IMR-90 (cell line): Measurements from ENCODE around the gene TLL1. TPM values are rescaled to one million over a fixed set of nuclear protein-coding genes. Genes with fewer than 3 reads are reported as not detected.

ENCODE experiments used
- ATAC-seq: fragments of 200-7000 bp; cut with Tn5 transposase; 2 replicates; pipeline ENCODE4 v1.9.1; 2020; ENCODE audit warnings: low read depth, mild to moderate bottlenecking, moderate library complexity
- BruUV-seq: library from RNA; stranded (reverse); fragments of 400-500 nt; replicated peaks from 2 replicates; lab custom pipeline; 2021; lab: Mats Ljungman, UMichigan
- CTCF ChIA-PET: fragments of 300-600 bp; formaldehyde crosslinking; extraction: SDS; loops from one replicate; lab custom pipeline; 2021; ENCODE audit warnings: antibody characterized with exemption; lab: Yijun Ruan, JAX
- POLR2A ChIA-PET: fragments of 300-600 bp; sonication (Branson Sonifier 250); formaldehyde crosslinking; loops from one replicate; lab custom pipeline; 2022; ENCODE audit warnings: antibody characterized with exemption; ENCODE audit not compliant: unreplicated experiment; lab: Charles Lee
- DNase-seq: peaks from one replicate; pipeline ENCODE4 v3.0.0; 2013
- H2AFZ ChIP-seq: replicated peaks from 2 replicates; pipeline ENCODE3; 2013; ENCODE audit warnings: low read length, mild to moderate bottlenecking; ENCODE audit not compliant: poor library complexity
- H2AK5ac ChIP-seq: 2 replicates; pipeline ENCODE4 v1.6.1; 2013; ENCODE audit warnings: low read depth, low read length, inconsistent platforms
- H2AK9ac ChIP-seq: replicated peaks from 2 replicates; pipeline ENCODE3; 2013; ENCODE audit warnings: mild to moderate bottlenecking, low read depth, low read length, moderate library complexity; ENCODE audit not compliant: poor library complexity
- H2BK120ac ChIP-seq: 2 replicates; pipeline ENCODE4 v1.6.1; 2013; ENCODE audit warnings: low read depth, low read length, inconsistent platforms
- H2BK15ac ChIP-seq: 3 replicates; pipeline ENCODE4 v1.6.1; 2013; ENCODE audit warnings: low read depth, low read length, inconsistent platforms
- H2BK20ac ChIP-seq: 2 replicates; pipeline ENCODE4 v1.6.1; 2013; ENCODE audit warnings: low read depth, mild to moderate bottlenecking, inconsistent platforms, low read length, moderate library complexity
- H2BK5ac ChIP-seq: 2 replicates; pipeline ENCODE4 v1.6.1; 2013; ENCODE audit warnings: mild to moderate bottlenecking, low read depth, low read length, inconsistent platforms; ENCODE audit not compliant: poor library complexity, severe bottlenecking
- H3K14ac ChIP-seq: replicated peaks from 2 replicates; pipeline ENCODE4 v1.6.1; 2013; ENCODE audit warnings: low read depth, low read length, inconsistent platforms
- H3K18ac ChIP-seq: 2 replicates; pipeline ENCODE4 v1.6.1; 2013; ENCODE audit warnings: low read depth, low read length, control low read depth
- H3K23ac ChIP-seq: 2 replicates; pipeline ENCODE4 v1.6.1; 2013; ENCODE audit warnings: low read depth, low read length, inconsistent platforms
- H3K27ac ChIP-seq: 2 replicates; pipeline ENCODE4 v1.5.1; 2013; ENCODE audit warnings: mild to moderate bottlenecking, control low read depth, low read length; ENCODE audit not compliant: insufficient read depth
- H3K27me3 ChIP-seq: 2 replicates; pipeline ENCODE4 v1.6.1; 2013; ENCODE audit warnings: low read length; ENCODE audit not compliant: control insufficient read depth, insufficient read depth
- H3K36me3 ChIP-seq: 2 replicates; pipeline ENCODE4 v1.6.1; 2013; ENCODE audit warnings: low read length, mixed read lengths; ENCODE audit not compliant: control insufficient read depth, insufficient read depth
- H3K4ac ChIP-seq: 2 replicates; pipeline ENCODE4 v1.6.1; 2013; ENCODE audit warnings: low read depth, low read length, inconsistent platforms
- H3K4me1 ChIP-seq: 2 replicates; pipeline ENCODE4 v1.6.1; 2013; ENCODE audit warnings: low read length, mixed read lengths; ENCODE audit not compliant: control insufficient read depth, insufficient read depth
- H3K4me2 ChIP-seq: 2 replicates; pipeline ENCODE4 v1.6.1; 2013; ENCODE audit warnings: low read depth, mild to moderate bottlenecking, control low read depth, low read length, moderate library complexity
- H3K4me3 ChIP-seq: 2 replicates; pipeline ENCODE4 v1.5.1; 2013; ENCODE audit warnings: low read depth, mild to moderate bottlenecking, control low read depth, low read length, moderate library complexity; ENCODE audit not compliant: insufficient read depth
- H3K56ac ChIP-seq: 2 replicates; pipeline ENCODE4 v1.6.1; 2013; ENCODE audit warnings: low read length, inconsistent platforms; ENCODE audit not compliant: insufficient read depth; ENCODE audit errors: extremely low read depth
- H3K79me1 ChIP-seq, 2 experiments: 2 replicates each; pipeline ENCODE4 v1.6.1; 2013; ENCODE audit warnings: low read length in 2 of 2, inconsistent platforms in 1 of 2, low read depth in 1 of 2
- H3K9ac ChIP-seq: 2 replicates; pipeline ENCODE4 v1.6.1; 2013; ENCODE audit warnings: low read depth, low read length, control low read depth
- H3K9me1 ChIP-seq: 2 replicates; pipeline ENCODE4 v1.6.1; 2013; ENCODE audit warnings: low read length, inconsistent platforms; ENCODE audit not compliant: insufficient read depth
- H3K9me3 ChIP-seq: 2 replicates; pipeline ENCODE4 v1.6.1; 2013; ENCODE audit warnings: low read length; ENCODE audit not compliant: control insufficient read depth, insufficient read depth
- H4K20me1 ChIP-seq: 2 replicates; pipeline ENCODE4 v1.6.1; 2013; ENCODE audit warnings: low read length, inconsistent platforms; ENCODE audit not compliant: insufficient read depth
- H4K5ac ChIP-seq: 2 replicates; pipeline ENCODE4 v1.6.1; 2013; ENCODE audit warnings: mild to moderate bottlenecking, low read depth, low read length, control low read depth
- H4K8ac ChIP-seq, 2 experiments: 2 replicates each; pipeline ENCODE4 v1.6.1; 2013; ENCODE audit warnings: low read depth in 2 of 2, low read length in 2 of 2, control low read depth in 1 of 2, inconsistent platforms in 1 of 2
- H4K91ac ChIP-seq: 2 replicates; pipeline ENCODE4 v1.6.1; 2013; ENCODE audit warnings: low read depth, low read length, inconsistent platforms; ENCODE audit not compliant: insufficient read depth
- BHLHE40 ChIP-seq: fragments of 150-350 bp; IDR thresholded peaks from 2 replicates; pipeline ENCODE4 v1.6.1; 2016; ENCODE audit warnings: mild to moderate bottlenecking, low read depth, low read length
- CEBPB ChIP-seq: IDR thresholded peaks from 2 replicates; pipeline ENCODE4 v1.6.1; 2012; ENCODE audit warnings: low read depth, low read length, improper control_type of control experiment
- CHD1 ChIP-seq: IDR thresholded peaks from 2 replicates; pipeline ENCODE4 v1.6.1; 2012; ENCODE audit warnings: low read depth, low read length, improper control_type of control experiment
- CTCF ChIP-seq: conservative IDR thresholded peaks from 2 replicates; pipeline ENCODE4 v1.5.1; 2012; ENCODE audit warnings: mild to moderate bottlenecking, low read depth, low read length, improper control_type of control experiment
- ELK1 ChIP-seq: fragments of 150-350 bp; IDR thresholded peaks from 2 replicates; pipeline ENCODE4 v1.6.1; 2016; ENCODE audit warnings: low read depth, mild to moderate bottlenecking, low read length, moderate library complexity, borderline replicate concordance
- FOS ChIP-seq: fragments of 150-350 bp; IDR thresholded peaks from 2 replicates; pipeline ENCODE4 v1.6.1; 2016; ENCODE audit warnings: low read depth, low read length
- MAFK ChIP-seq: IDR thresholded peaks from 2 replicates; pipeline ENCODE4 v1.6.1; 2012; ENCODE audit warnings: low read depth, low read length, improper control_type of control experiment
- MAZ ChIP-seq: IDR thresholded peaks from 2 replicates; pipeline ENCODE4 v1.6.1; 2012; ENCODE audit warnings: low read depth, mild to moderate bottlenecking, low read length, improper control_type of control experiment, moderate library complexity, borderline replicate concordance
- MXI1 ChIP-seq: IDR thresholded peaks from 2 replicates; pipeline ENCODE4 v1.6.1; 2012; ENCODE audit warnings: low read depth, mild to moderate bottlenecking, low read length, moderate library complexity, borderline replicate concordance
- NFE2L2 ChIP-seq: fragments of 150-350 bp; IDR thresholded peaks from 2 replicates; pipeline ENCODE4 v1.6.1; 2016; ENCODE audit warnings: low read depth, mild to moderate bottlenecking, low read length
- POLR2A ChIP-seq: IDR thresholded peaks from 2 replicates; pipeline ENCODE4 v1.6.1; 2012; ENCODE audit warnings: mild to moderate bottlenecking, low read depth, low read length
- RAD21 ChIP-seq: IDR thresholded peaks from 2 replicates; pipeline ENCODE4 v1.6.1; 2012; ENCODE audit warnings: low read length, improper control_type of control experiment
- RCOR1 ChIP-seq: IDR thresholded peaks from 2 replicates; pipeline ENCODE4 v1.6.1; 2012; ENCODE audit warnings: mild to moderate bottlenecking, low read length, improper control_type of control experiment; ENCODE audit not compliant: insufficient replicate concordance
- RFX5 ChIP-seq: IDR thresholded peaks from 2 replicates; pipeline ENCODE4 v1.8.0; 2012; ENCODE audit warnings: low read depth, mild to moderate bottlenecking, low read length, moderate library complexity
- SMC3 ChIP-seq: fragments of 150-350 bp; IDR thresholded peaks from 2 replicates; pipeline ENCODE4 v1.6.1; 2016; ENCODE audit warnings: low read depth, mild to moderate bottlenecking, antibody characterized with exemption, low read length, moderate library complexity
- USF2 ChIP-seq: fragments of 150-350 bp; IDR thresholded peaks from 2 replicates; pipeline ENCODE4 v1.6.1; 2017; ENCODE audit warnings: mild to moderate bottlenecking, antibody characterized with exemption, low read length, low read depth
- WGBS, 2 experiments: methylation state at CpG; one replicate each; pipeline versions ENCODE4 v1.1.5 to v1.1.7; 2013; ENCODE audit warnings: missing lambda C conversion rate in 2 of 2; ENCODE audit not compliant: insufficient read length in 1 of 2; ENCODE audit errors: extremely low coverage in 2 of 2; 5-methylcytosine and 5-hydroxymethylcytosine counted together
- dilution Hi-C: fragments of 300-500 bp; cut with HindIII; formaldehyde crosslinking; loops from one replicate; pipeline ENCODE4 v1.14.3; 2018; ENCODE audit warnings: low sequenced_read_pairs; ENCODE audit not compliant: unreplicated experiment
- in situ Hi-C: fragments of 300-500 bp; cut with MboI; formaldehyde crosslinking; loops from 3 replicates; pipeline ENCODE4 v1.14.3; 2019; ENCODE audit warnings: low sequenced_read_pairs, inconsistent platforms, mixed read lengths
- intact Hi-C: fragments of 100-400 bp; cut with micrococcal nuclease; formaldehyde crosslinking; loops from 2 replicates; pipeline ENCODE4 v1.10.0; 2022
- polyA plus RNA-seq, 3 experiments: library from polyadenylated mRNA; depleted of rRNA; stranded (reverse); fragments of >200 nt; gene quantifications; 2 replicates each; pipeline ENCODE4 v1.2.3, GENCODE V29; 2012; ENCODE audit warnings: low replicate concordance in 1 of 3
- total RNA-seq: library from RNA; depleted of rRNA; stranded (reverse); fragments of >200 nt; gene quantifications from 2 replicates; pipeline ENCODE4 v1.2.3, GENCODE V29; 2012

TLL1 gene
- total and polyA plus RNA-seq, 2 of the 4 experiments (the other 2 are of a cell fraction), result not detected

GRCh38 chr4:165927366-165927765 is 54.3 kb downstream of the TLL1 start:
- Histone ChIP-seq H3K4ac (no peak overlapping the region), H3K36me3 (no peaks in the 10 kb centered on the region), H4K91ac (no peak overlapping the region), H2BK5ac (no peak overlapping the region), H3K56ac (no peak overlapping the region), H3K27ac (no peak overlapping the region), H4K5ac (no peak overlapping the region), H2BK15ac (no peak overlapping the region), H2AFZ (no peak overlapping the region), H3K9me1 (no peaks in the 10 kb centered on the region), H3K27me3 (no peaks in the 10 kb centered on the region), H3K9ac (no peak overlapping the region), H3K4me3 (no peak overlapping the region), H3K79me1 (no peaks in the 10 kb centered on the region), H3K4me2 (no peak overlapping the region), H3K23ac (no peak overlapping the region), H4K8ac (no peak overlapping the region), H2AK9ac (no peak overlapping the region), H2BK20ac (no peak overlapping the region), H3K14ac (no peak overlapping the region), H3K18ac (no peak overlapping the region), H3K4me1 (no peaks in the 10 kb centered on the region), H4K20me1 (no peaks in the 10 kb centered on the region), H2AK5ac (no peak overlapping the region), H2BK120ac (no peak overlapping the region), H3K9me3 (peaks cover 8% of the 10 kb centered on the region)
- no CpG with 5 or more reads among the region's 3 CpGs for WGBS, 2 experiments
- ATAC-seq, result no peak
- dilution Hi-C loops (no loop called here), intact Hi-C loops (no loop called here), in situ Hi-C loops (no loop called here)
- TF ChIP-seq ELK1 (no peak), FOS (no peak), MAFK (no peak), SMC3 (no peak), MAZ (no peak), NFE2L2 (no peak), BHLHE40 (no peak), CEBPB (no peak), CTCF (no peak), RCOR1 (no peak), POLR2A (no peak), RFX5 (no peak), MXI1 (no peak), RAD21 (no peak), USF2 (no peak), CHD1 (no peak)
- ChIA-PET CTCF (interaction anchor here (0.7 kb wide), 1 partner anchor 16 kb away, joined by 4 read pairs; no protein-coding TSS in a partner anchor), POLR2A (no interaction called here)
- DNase-seq, result no peak
- BruUV-seq, result no TSS peak
